Omental fat pad (tissue), 4 donors: ENCODE measurements around the gene GPR162. TPM values are rescaled to one million over a fixed set of nuclear protein-coding genes. Genes with fewer than 3 reads are reported as not detected.

Experiments
- ATAC-seq: fragments of 150-250 bp; one replicate; pipeline ENCODE4 v1.9.1; 2016; ENCODE audit warnings: mild to moderate bottlenecking, moderate library complexity; ENCODE audit not compliant: low FRiP score
- DNase-seq: peaks from one replicate; pipeline ENCODE4 v3.0.0-alpha.2; 2019; ENCODE audit warnings: low spot score
- CTCF ChIP-seq, 3 donors: fragments of 450-650 bp; IDR thresholded peaks; one replicate each; pipeline ENCODE4 v1.5.1; 2016 to 2017; ENCODE audit warnings: antibody characterized with exemption in 3 of 3, mild to moderate bottlenecking in 3 of 3, moderate library complexity in 2 of 3
- total RNA-seq, 4 donors: library from RNA; depleted of rRNA; stranded (reverse); fragments of >200 nt; gene quantifications; one replicate each; pipeline ENCODE4 v1.1.0, GENCODE V29; 2016

Gene GPR162
- total RNA-seq, 4 donors from 2014 or later = 2.8 to 6.7 (median 2.9) TPM

- no peak for TF ChIP-seq CTCF (IDR thresholded peaks at IDR 0.05)
- no peak for DNase-seq
- ATAC-seq = no peak
These were observed 46.1 kb upstream of the GPR162 start for GRCh38 chr12:6775185-6776174.

- no peak for DNase-seq
- ATAC-seq = no peak
- TF ChIP-seq CTCF (IDR thresholded peaks at IDR 0.05) = no peak
These were observed 44.2 kb upstream of the GPR162 start for GRCh38 chr12:6777386-6777785.

GRCh38 chr12:6778217-6778573 is 43.4 kb upstream of the GPR162 start:
- DNase-seq (no peak), ATAC-seq (peak; percentile 31)
- no peak for TF ChIP-seq CTCF (IDR thresholded peaks at IDR 0.05)

GRCh38 chr12:6778574-6779550 is 42.8 kb upstream of the GPR162 start:
- DNase-seq = peak; percentile 86
- peak; percentile 94 for ATAC-seq
- peak in 2 of 3 donors; percentile 71 to 84 for TF ChIP-seq CTCF (IDR thresholded peaks at IDR 0.05)

- DNase-seq = no peak
- no peak for ATAC-seq
- TF ChIP-seq CTCF (IDR thresholded peaks at IDR 0.05) = no peak
These were observed 41.8 kb upstream of the GPR162 start for GRCh38 chr12:6779708-6780432.

- ATAC-seq (no peak), DNase-seq (no peak)
- TF ChIP-seq CTCF (IDR thresholded peaks at IDR 0.05) = no peak
These were observed 41.0 kb upstream of the GPR162 start for GRCh38 chr12:6780573-6780972.
